NCI-H460 (cell line): Measurements from ENCODE around the gene STYK1. TPM values are rescaled to one million over a fixed set of nuclear protein-coding genes. Genes with fewer than 3 reads are reported as not detected.
A peak's percentile ranks its signal among the peaks of the same experiment; 100 is the strongest.

ENCODE experiments used
- DNase-seq: peaks from one replicate; pipeline ENCODE4 v3.0.0-alpha.2; 2016; ENCODE audit warnings: low read depth; ENCODE audit errors: extremely low read depth
- total RNA-seq: library from RNA; depleted of rRNA; stranded (reverse); fragments of >200 nt; shearing (Covaris generic); gene quantifications from 2 replicates; pipeline ENCODE4 v1.2.3, GENCODE V29; 2014; rRNA removed

STYK1 gene
- total RNA-seq, 1 experiment from 2014 or later = 0.89 TPM

GRCh38 chr12:10572021-10572490 lies 101.8 kb downstream of the STYK1 start:
- DNase-seq = peak; percentile 2

- DNase-seq = no peak
Measured at GRCh38 chr12:10571141-10571540, 102.7 kb downstream of the STYK1 start.

Other genes with a start within 250 kb of the STYK1 start
- 0.22 TPM in 1 of 2 replicates, not detected in the other for gene KLRC2, start 238.0 kb downstream of the STYK1 start, total RNA-seq
- gene KLRC1, start 220.7 kb downstream of the STYK1 start, total RNA-seq = 0.25 TPM in 1 of 2 replicates, not detected in the other
- gene EIF2S3B, start 168.2 kb downstream of the STYK1 start, total RNA-seq = 2.5 TPM in 2 replicates
- gene MAGOHB, start 60.4 kb downstream of the STYK1 start, total RNA-seq = 41.6 and 47.6 TPM in 2 replicates
- gene YBX3, start 49.3 kb upstream of the STYK1 start, total RNA-seq = 193 and 216 TPM in 2 replicates
- gene TAS2R7, start 128.6 kb upstream of the STYK1 start, total RNA-seq = not detected in 2 replicates
- gene TAS2R8, start 133.2 kb upstream of the STYK1 start, total RNA-seq = not detected in 2 replicates
- not detected in 2 replicates for gene TAS2R9, start 136.1 kb upstream of the STYK1 start, total RNA-seq
- gene TAS2R10, start 152.3 kb upstream of the STYK1 start, total RNA-seq = 0.25 TPM in 1 of 2 replicates, not detected in the other
- gene PRR4, start 175.4 kb upstream of the STYK1 start, total RNA-seq = 2.2 and 4.5 TPM in 2 replicates
- 4.0 and 5.0 TPM in 2 replicates for gene PRH1, start 210.2 kb upstream of the STYK1 start, total RNA-seq
- 0.35 and 0.87 TPM in 2 replicates for gene TAS2R13, start 235.5 kb upstream of the STYK1 start, total RNA-seq